ACC112 (cell line): ENCODE results near the gene MAGEA8.
"Not testable (repeated sequence)": the region's sequence is repeated elsewhere in the genome, so short reads cannot be mapped to it uniquely, and the experiment has no call there.

Experiments
- H2AFZ ChIP-seq: fragments of 200-600 bp; sonication (generic); one replicate; pipeline ENCODE4 v1.6.0; 2017; ENCODE audit warnings: antibody characterized with exemption, low read length; ENCODE audit not compliant: unreplicated experiment
- H3K27ac ChIP-seq: fragments of 200-600 bp; sonication (generic); 2 replicates; pipeline ENCODE4 v1.5.1; 2014; ENCODE audit warnings: low read depth, mild to moderate bottlenecking, antibody characterized with exemption, low read length, moderate library complexity
- H3K27me3 ChIP-seq: fragments of 200-600 bp; sonication (generic); 2 replicates; pipeline ENCODE4 v1.6.1; 2014; ENCODE audit warnings: mild to moderate bottlenecking, antibody characterized with exemption, low read length, moderate library complexity, mixed read lengths; ENCODE audit not compliant: insufficient read depth
- H3K36me3 ChIP-seq: fragments of 200-600 bp; sonication (generic); 2 replicates; pipeline ENCODE4 v1.6.1; 2016; ENCODE audit warnings: mild to moderate bottlenecking, antibody characterized with exemption, low read length, moderate library complexity, mixed read lengths; ENCODE audit not compliant: insufficient read depth
- H3K4me1 ChIP-seq: fragments of 200-600 bp; sonication (generic); one replicate; pipeline ENCODE4 v1.6.1; 2016; ENCODE audit warnings: low read length, mixed read lengths; ENCODE audit not compliant: insufficient read depth, unreplicated experiment, control insufficient read depth
- H3K4me3 ChIP-seq: fragments of 200-600 bp; sonication (generic); 2 replicates; pipeline ENCODE4 v1.5.1; 2014; ENCODE audit warnings: mild to moderate bottlenecking, low read depth, low read length
- H3K79me2 ChIP-seq: fragments of 200-600 bp; sonication (generic); one replicate; pipeline ENCODE4 v1.6.0; 2016; ENCODE audit warnings: low read length; ENCODE audit not compliant: control insufficient read depth, unreplicated experiment, insufficient read depth

MAGEA8 gene

DNA sequence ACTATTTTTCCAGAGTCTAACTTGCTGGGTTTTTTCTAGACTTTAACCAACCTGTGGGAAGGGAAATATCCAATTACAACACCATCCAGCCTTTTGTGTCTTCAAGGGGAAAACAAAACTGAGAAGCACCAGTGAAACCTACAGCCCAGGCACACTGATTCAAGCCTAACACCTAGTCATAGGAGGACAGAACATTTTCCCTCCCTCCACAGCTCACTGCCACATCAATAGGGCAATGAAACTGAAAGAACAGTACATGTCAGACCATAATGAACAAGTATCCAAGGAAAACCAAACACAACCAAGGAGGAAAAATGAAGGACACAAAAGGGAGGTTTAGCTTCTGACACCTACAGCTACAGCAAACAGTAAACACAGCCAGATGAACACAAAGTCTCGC is 17.6 kb downstream of the MAGEA8 start:
- Histone ChIP-seq H3K79me2 (no peaks in the 10 kb centered on the region), H3K4me3 (no peak overlapping the region), H3K36me3 (no peaks in the 10 kb centered on the region), H3K27me3 (peaks cover 29% of the 10 kb centered on the region; the same call in 1 of the 2 replicates), H3K27ac (no peak overlapping the region), H2AFZ (no peak overlapping the region), H3K4me1 (no peaks in the 10 kb centered on the region)

DNA sequence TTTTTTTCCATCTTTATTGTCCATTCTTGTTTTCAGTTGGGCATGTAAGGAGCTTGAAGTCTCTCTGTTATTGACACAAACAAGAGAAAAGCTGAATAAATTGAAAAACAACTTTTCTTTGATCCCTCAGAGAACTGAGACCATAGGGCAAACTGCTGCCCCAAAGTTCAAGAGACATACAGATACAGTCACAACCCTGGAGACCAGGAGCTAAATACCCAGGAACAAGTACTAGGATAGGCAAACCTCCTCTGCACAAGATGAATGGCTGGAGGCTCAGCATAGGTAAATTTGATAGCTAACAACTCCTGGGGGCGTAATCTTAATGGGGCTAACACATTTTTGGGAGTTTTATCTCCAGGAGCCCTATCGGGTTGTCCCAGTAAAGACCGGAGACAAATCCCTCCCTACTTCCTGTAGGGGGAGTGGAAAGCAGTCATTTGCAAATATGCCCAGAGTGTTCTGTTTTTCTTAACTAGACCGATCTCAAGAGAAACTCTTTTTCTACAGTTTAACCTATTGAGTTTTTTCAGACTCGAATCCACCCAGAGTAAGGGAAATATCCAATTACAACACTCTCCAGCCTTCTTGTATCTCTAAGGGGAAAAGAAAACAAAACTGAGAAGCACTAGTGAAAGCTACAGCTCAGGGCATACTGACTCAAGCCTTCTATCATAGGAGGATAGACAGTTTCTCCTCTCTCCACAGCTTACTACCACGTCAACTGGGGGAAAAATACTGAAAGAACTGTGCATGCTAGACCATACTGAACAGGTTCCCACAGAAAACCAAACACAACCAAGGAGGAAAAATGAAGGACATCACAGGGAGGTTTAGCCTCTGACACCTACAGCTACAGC is 23.1 kb downstream of the MAGEA8 start:
- Histone ChIP-seq H3K4me3 (peak overlapping the region; percentile 61), H2AFZ (peak overlapping the region; percentile 81), H3K4me1 (no peaks in the 10 kb centered on the region), H3K79me2 (no peaks in the 10 kb centered on the region), H3K36me3 (no peaks in the 10 kb centered on the region), H3K27me3 (peaks cover 15% of the 10 kb centered on the region; the same call in 1 of the 2 replicates), H3K27ac (no peak overlapping the region)

DNA sequence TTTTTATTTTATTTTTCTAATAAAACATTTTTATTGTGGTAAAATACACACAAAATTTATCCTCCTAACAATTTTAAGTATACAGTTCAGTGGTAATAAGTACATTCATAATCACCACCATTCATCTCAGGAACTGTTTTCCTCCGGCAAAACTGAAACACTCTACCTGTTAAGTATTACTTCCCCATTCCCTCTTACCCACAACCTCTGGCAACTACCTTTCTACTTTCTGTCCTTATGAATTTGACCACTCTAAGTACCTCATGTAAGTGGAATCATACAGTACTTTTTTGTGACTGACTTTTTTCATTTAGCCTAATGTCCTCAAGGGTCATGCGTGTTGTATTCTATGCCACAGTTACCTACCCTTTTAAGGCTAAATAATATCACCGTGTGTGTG is 27.3 kb downstream of the MAGEA8 start:
- H3K36me3 ChIP-seq: no peaks in the 10 kb centered on the region
- H3K27ac ChIP-seq: no peak overlapping the region
- H3K4me1 ChIP-seq: no peaks in the 10 kb centered on the region
- no peak overlapping the region for H2AFZ ChIP-seq
- no peak overlapping the region for H3K4me3 ChIP-seq
- no peaks in the 10 kb centered on the region for H3K79me2 ChIP-seq
- no peaks in the 10 kb centered on the region for H3K27me3 ChIP-seq

DNA sequence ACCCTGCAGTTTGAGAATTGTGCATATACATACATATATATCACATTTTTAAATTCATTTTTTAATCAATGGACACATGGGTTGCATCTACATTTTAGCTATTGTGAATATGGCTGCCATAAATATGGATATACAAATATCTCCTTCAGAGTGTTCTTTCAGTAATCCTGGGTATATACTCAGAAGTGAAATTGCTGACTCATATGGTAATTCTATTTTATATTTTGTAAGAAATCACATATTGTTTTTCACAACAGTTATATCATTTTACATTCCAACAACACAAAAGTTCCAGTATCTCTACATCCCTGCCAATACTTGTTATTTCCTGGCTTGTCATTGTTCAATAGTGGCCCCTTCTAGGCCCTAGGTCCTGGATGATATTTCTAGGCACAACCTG is 27.7 kb downstream of the MAGEA8 start:
- Histone ChIP-seq H3K36me3 (no peaks in the 10 kb centered on the region), H3K79me2 (no peaks in the 10 kb centered on the region), H3K4me1 (no peaks in the 10 kb centered on the region), H3K27me3 (no peaks in the 10 kb centered on the region), H3K4me3 (no peak overlapping the region), H2AFZ (no peak overlapping the region), H3K27ac (no peak overlapping the region)

DNA sequence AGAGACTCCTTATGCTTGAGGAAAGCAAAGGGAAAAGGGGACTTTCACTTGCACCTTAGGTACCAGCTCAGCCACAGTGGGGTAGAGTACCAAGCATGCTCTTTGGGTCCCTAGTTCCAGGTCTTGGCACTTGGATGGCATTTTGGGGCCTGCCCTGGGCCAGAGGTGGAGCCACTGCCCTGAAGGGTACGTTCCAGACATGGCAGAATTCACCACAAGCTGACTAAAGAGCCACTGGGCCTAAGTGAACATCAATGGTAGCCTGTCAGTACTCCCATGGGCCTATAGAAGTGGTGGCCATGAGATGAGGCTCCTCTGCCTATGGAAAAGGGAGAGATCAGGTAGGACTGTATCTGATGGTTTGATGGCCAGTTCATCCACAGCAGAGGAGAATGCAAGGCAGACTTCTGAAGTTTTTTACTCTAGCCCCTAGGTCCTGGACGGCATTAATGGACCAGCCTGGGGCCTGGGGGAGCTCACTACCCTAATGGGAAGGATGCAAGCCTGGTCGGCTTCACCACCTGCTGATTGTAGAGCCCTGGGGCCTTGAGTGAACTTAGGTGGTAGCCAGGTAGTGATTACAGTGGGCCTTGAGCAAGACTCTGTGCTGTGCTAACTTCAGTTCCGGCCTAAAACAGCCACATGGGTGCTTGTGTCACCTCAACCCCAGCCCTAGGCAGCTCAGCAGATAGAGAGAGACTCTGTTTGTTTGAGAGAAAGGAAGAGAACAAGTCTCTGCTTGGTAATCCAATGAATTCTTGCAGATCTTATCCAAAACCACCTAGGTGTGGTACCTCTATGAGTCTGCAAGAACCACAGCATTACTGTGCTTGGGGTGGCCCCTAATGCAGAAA is 28.6 kb downstream of the MAGEA8 start:
- Histone ChIP-seq H3K4me3 (no peak overlapping the region), H3K27me3 (no peaks in the 10 kb centered on the region), H2AFZ (no peak overlapping the region), H3K27ac (no peak overlapping the region), H3K79me2 (no peaks in the 10 kb centered on the region), H3K4me1 (no peaks in the 10 kb centered on the region), H3K36me3 (no peaks in the 10 kb centered on the region)

DNA sequence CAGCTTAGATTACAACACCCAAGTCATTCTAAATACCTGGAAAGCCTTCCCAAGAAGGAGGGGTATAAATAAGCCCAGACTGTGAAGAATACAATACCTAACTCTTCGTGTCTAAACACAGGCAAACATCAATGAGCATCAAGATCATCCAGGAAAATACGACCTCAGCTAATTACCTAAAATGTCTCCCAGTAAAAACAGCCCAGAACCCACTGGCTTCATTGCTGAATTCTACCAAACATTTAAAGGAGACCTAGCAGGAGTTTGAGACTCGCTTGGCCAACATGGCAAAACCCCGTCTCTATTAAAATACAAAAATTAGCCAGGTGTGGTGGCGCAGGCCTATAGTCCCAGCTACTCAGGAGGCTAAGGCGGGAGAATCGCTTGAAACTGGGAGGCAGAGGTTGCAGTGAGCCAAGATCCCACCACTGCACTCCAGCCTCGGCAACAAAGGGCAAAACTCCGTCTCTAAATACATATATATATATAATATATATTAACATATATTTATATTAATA is 29.3 kb downstream of the MAGEA8 start:
- H3K4me3 ChIP-seq: no peak overlapping the region
- H3K4me1 ChIP-seq: no peaks in the 10 kb centered on the region
- H3K79me2 ChIP-seq: no peaks in the 10 kb centered on the region
- H3K27ac ChIP-seq: no peak overlapping the region
- H3K27me3 ChIP-seq: no peaks in the 10 kb centered on the region
- no peak overlapping the region for H2AFZ ChIP-seq
- no peaks in the 10 kb centered on the region for H3K36me3 ChIP-seq

DNA sequence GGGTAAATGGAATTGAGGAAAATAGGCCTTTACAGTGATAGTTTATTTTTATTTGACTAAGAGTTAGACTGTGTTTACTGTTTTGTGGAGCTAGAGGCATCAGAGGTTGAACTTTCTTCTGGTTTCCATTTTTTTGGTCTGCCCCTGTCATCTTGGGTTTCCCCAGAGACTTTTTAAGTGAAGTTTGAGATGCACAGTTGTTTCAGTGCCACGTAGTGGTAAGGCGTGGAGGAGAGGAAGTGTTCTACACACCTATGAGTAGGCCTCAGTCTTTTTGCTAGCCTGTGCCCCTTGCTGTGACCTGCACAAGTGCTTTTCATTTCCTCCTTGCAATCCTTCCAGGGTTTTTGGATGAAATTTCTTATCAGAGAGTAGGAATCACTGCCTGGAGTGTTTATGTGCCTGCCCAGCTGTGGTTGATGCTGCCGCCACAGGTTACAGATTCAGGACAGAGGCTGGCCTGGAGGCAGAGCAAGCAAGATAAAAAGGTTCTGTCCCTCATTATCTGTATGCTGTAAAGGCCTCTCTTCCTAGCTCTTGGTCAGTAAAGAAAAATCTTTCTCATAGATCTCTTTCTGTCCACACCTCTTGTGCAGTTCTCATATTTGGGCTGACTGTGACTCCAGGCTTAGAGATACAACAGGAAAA is 35.9 kb downstream of the MAGEA8 start:
- Histone ChIP-seq H2AFZ (no peak overlapping the region), H3K27ac (no peak overlapping the region), H3K36me3 (no peaks in the 10 kb centered on the region), H3K27me3 (no peaks in the 10 kb centered on the region), H3K4me1 (no peaks in the 10 kb centered on the region), H3K79me2 (no peaks in the 10 kb centered on the region), H3K4me3 (no peak overlapping the region)

DNA sequence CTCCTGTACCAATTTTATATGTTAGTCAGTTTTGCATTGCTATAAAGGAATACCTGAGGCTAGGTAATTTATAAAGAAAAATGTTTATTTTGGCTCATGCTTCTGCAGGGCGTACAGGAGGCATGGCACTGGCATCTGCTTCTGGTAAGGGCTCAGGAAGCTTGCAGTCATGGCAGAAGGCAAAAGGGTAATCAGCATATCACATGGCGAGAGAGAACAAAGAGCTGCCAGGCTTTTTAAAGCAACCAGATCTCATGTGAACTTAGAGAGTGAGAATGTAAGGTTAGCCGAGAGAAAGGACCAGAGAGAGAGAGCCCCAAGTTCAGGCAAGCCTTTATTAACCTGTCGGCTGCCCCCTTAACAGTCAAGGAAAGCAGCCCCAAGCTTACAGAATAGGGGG is 42.9 kb downstream of the MAGEA8 start:
- H3K79me2 ChIP-seq, H3K27ac ChIP-seq, H3K4me3 ChIP-seq, H2AFZ ChIP-seq, H3K4me1 ChIP-seq, H3K36me3 ChIP-seq, H3K27me3 ChIP-seq: not testable (repeated sequence)

DNA sequence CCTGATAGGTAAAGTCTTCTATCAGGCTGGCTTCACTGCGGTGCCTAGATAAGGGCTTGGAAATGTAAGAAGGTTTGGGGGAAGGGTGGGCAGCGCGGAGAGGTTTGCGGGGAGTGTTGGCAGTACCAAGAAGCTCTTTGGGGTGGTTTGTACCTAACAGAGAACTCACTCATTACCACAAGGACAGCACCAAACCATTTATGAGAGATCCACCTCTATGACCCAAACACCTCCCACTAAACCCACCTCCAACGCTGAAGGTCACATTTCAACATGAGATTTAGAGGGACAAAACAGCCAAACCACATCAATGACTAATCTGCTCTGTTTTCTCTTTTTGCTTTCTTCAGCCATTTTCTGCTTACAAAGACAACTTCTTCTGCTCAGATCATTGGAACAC is 43.5 kb downstream of the MAGEA8 start:
- not testable (repeated sequence) for H2AFZ ChIP-seq, H3K4me3 ChIP-seq, H3K79me2 ChIP-seq, H3K27me3 ChIP-seq, H3K4me1 ChIP-seq, H3K27ac ChIP-seq, H3K36me3 ChIP-seq

DNA sequence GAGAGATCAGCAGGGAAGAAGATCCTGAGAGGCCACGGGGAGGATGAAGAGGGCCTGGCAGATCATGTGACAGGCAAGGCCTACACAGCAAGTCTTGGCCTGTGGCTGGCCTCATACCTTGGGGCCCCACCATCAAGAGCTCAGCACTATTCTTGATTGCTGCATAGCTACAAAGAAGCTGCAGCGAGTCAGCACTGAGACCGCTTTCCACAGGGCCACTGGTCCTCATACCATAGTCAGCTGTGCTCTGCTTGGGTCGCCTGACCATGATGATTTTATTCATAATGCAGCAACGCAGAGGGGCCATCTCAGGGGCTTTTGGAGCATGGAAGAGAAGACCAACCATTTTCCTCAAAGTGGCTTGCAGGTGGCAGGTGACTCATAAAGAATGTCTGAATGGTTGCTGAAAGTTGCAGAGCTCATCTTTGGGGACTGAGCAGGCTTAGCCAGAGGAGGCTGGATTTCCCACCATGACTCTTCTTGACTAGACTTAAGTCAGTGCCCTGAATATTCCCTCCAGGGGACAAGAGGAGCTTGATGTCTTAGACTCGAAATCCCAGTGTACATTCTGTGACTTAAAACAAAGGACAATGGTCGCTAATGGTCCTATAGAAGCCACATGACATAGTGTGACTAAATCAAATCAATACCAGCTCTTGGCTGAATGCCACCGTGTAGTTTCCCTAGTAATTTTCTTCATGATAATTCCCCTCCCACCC is 46.4 kb downstream of the MAGEA8 start:
- not testable (repeated sequence) for H3K27ac ChIP-seq, H3K4me3 ChIP-seq, H3K79me2 ChIP-seq, H3K27me3 ChIP-seq, H3K4me1 ChIP-seq, H3K36me3 ChIP-seq, H2AFZ ChIP-seq
